Astrocyte (in vitro differentiated cells and primary cell): Measurements from ENCODE around the gene NR1H3.

ENCODE experiments used
- CTCF ChIP-seq: IDR thresholded peaks from 2 replicates; pipeline ENCODE4 v1.5.1; 2011; ENCODE audit warnings: low read depth, mild to moderate bottlenecking, inconsistent platforms, low read length, moderate library complexity; ENCODE audit not compliant: insufficient read depth
- EZH2 ChIP-seq: IDR thresholded peaks from 2 replicates; pipeline ENCODE4 v1.6.1; 2012; ENCODE audit warnings: mild to moderate bottlenecking, low read length, inconsistent platforms; ENCODE audit not compliant: insufficient read depth

- TF ChIP-seq CTCF: no peak
- no peak for TF ChIP-seq EZH2
These were observed 32.1 kb downstream of the NR1H3 start for GRCh38 chr11:47289856-47290255.
